Psoas muscle (tissue), 8 donors: Measurements from ENCODE around the gene MICAL3. TPM values are rescaled to one million over a fixed set of nuclear protein-coding genes. Genes with fewer than 3 reads are reported as not detected.

Experiments used
- ATAC-seq, 4 donors: fragments of 200-7000 bp; cut with Tn5 transposase; one replicate each; pipeline ENCODE4 v1.9.1; 2020; ENCODE audit warnings: moderate library complexity in 3 of 4, mild to moderate bottlenecking in 2 of 4
- DNase-seq, 2 donors: peaks; one replicate each; pipeline ENCODE4 v3.0.0-alpha.2; 2020
- H3K27ac ChIP-seq: fragments of 200-600 bp; one replicate; pipeline ENCODE4 v1.8.0; 2022
- H3K27me3 ChIP-seq, 3 donors: fragments of 200-600 bp in 1 of 3; one replicate each; pipeline versions ENCODE4 v1.6.1 to v1.8.0; 2013 to 2022; ENCODE audit warnings: low read length in 2 of 3, mild to moderate bottlenecking in 2 of 3, moderate library complexity in 1 of 3; ENCODE audit not compliant: insufficient read depth in 3 of 3
- H3K36me3 ChIP-seq, 2 donors: fragments of 200-600 bp in 1 of 2; one replicate each; pipeline versions ENCODE4 v1.6.1 to v1.8.0; 2013 to 2022; ENCODE audit warnings: low read depth in 1 of 2, mild to moderate bottlenecking in 1 of 2, moderate library complexity in 1 of 2; ENCODE audit not compliant: insufficient read depth in 1 of 2
- H3K4me1 ChIP-seq: fragments of 200-600 bp; one replicate; pipeline ENCODE4 v1.8.0; 2022
- H3K4me3 ChIP-seq: fragments of 200-600 bp; one replicate; pipeline ENCODE4 v1.8.0; 2022; ENCODE audit warnings: mild to moderate bottlenecking
- H3K9me3 ChIP-seq: fragments of 200-600 bp; one replicate; pipeline ENCODE4 v1.8.0; 2022
- CTCF ChIP-seq: fragments of 200-600 bp; IDR thresholded peaks from one replicate; pipeline ENCODE4 v1.8.0; 2022; ENCODE audit warnings: antibody characterized with exemption
- WGBS, 3 donors: extraction: QIAGEN DNeasy Blood & Tissue Kit; methylation state at CpG; one replicate each; pipeline versions ENCODE4 v1.1.6 to v1.1.7; 2013; 5-methylcytosine and 5-hydroxymethylcytosine counted together
- intact Hi-C, 2 donors: fragments of 100-400 bp; cut with DNase I; formaldehyde crosslinking; loops; one replicate each; pipeline versions ENCODE4 v1.11.0 to v1.14.2; 2022
- polyA plus RNA-seq, 3 donors: library from polyadenylated mRNA; stranded (reverse); fragments of 200-250 nt; gene quantifications; one replicate each; pipeline ENCODE4 v1.2.3, GENCODE V29; 2013
- total RNA-seq, 4 donors: library from RNA; stranded (reverse); fragmentation: NEBNext Ultra II Directional in 2 of 4; extraction: Animal tissue kit (Norgen Biotek cat#: 25700) in 2 of 4; gene quantifications; one replicate each; pipeline versions ENCODE4 v1.2.1 to v1.2.4, GENCODE V29; 2021 to 2023
- donor health status: healthy with polysubstance abuse.
- donor health status: DM: no; HTN: no; CAD: no; lungs with moderate emphysema.
- donor health status: Bipolar disorder and iron deficiency.
- donor health status: healthy.
- donor health status: DM: yes; HTN: yes; CAD: no.
- donor health status: DM: no; HTN: no; CAD: no.
- donor health status: DM: no; HTN: no; CAD: no.
- donor health status: DM: yes; HTN: yes; CAD: no.

MICAL3 gene
- total and polyA plus RNA-seq, 7 donors, result 2.1 to 38.3 (median 15.5) TPM

- Histone ChIP-seq H3K4me3 (no peak overlapping the region), H3K9me3 (no peaks in the 10 kb centered on the region), H3K27me3 (no peaks in the 10 kb centered on the region), H3K27ac (no peak overlapping the region), H3K36me3 (no peaks in the 10 kb centered on the region), H3K4me1 (peaks cover 13% of the 10 kb centered on the region)
- TF ChIP-seq CTCF, result no peak
- peak in 1 of 2 donors; percentile 45 for DNase-seq
- WGBS, 3 donors, result 93 to 96% (median 95%) methylated on average over 23 of the region's 23 CpGs
- no peak for ATAC-seq
- intact Hi-C loops, result no loop called here
Observed at GRCh38 chr22:17778412-17778976, 245.9 kb downstream of the MICAL3 start.

GRCh38 chr22:17777717-17778044 lies 246.7 kb downstream of the MICAL3 start:
- ATAC-seq, result no peak
- Histone ChIP-seq H3K4me1 (peaks cover 20% of the 10 kb centered on the region), H3K27me3 (no peaks in the 10 kb centered on the region), H3K36me3 (no peaks in the 10 kb centered on the region), H3K27ac (no peak overlapping the region), H3K4me3 (peak overlapping the region; percentile 46), H3K9me3 (no peaks in the 10 kb centered on the region)
- no peak for DNase-seq
- WGBS, 3 donors, result 61 to 74% (median 62%) methylated on average over 6 of the region's 6 CpGs
- no peak for TF ChIP-seq CTCF
- intact Hi-C loops, result no loop called here

GRCh38 chr22:17777005-17777716 lies 247.2 kb downstream of the MICAL3 start:
- no peak for TF ChIP-seq CTCF
- intact Hi-C loops, result no loop called here
- Histone ChIP-seq H3K4me3 (peak overlapping the region; percentile 46), H3K4me1 (peaks cover 20% of the 10 kb centered on the region), H3K9me3 (no peaks in the 10 kb centered on the region), H3K27me3 (no peaks in the 10 kb centered on the region), H3K36me3 (no peaks in the 10 kb centered on the region), H3K27ac (peak overlapping the region; percentile 41)
- DNase-seq (peak in 1 of 2 donors; percentile 66), ATAC-seq (no peak)
- WGBS, 3 donors, result 58 to 66% (median 58%) methylated on average over 26 to 27 of the region's 27 CpGs

- Histone ChIP-seq H3K27ac (no peak overlapping the region), H3K27me3 (no peaks in the 10 kb centered on the region), H3K9me3 (no peaks in the 10 kb centered on the region), H3K4me1 (peaks cover 9% of the 10 kb centered on the region), H3K4me3 (no peak overlapping the region), H3K36me3 (no peaks in the 10 kb centered on the region)
- intact Hi-C loops, result no loop called here
- TF ChIP-seq CTCF, result no peak
- ATAC-seq, result no peak
- peak in 1 of 2 donors; percentile 36 for DNase-seq
- 84 to 86% (median 85%) methylated on average over 10 of the region's 10 CpGs for WGBS, 3 donors
Observed at GRCh38 chr22:17775781-17776465, 248.4 kb downstream of the MICAL3 start.
